GM18867 (cell line): ENCODE results near the gene TACSTD2.
A peak's percentile ranks its signal among the peaks of the same experiment; 100 is the strongest.
"Not testable (repeated sequence)": the region's sequence is repeated elsewhere in the genome, so short reads cannot be mapped to it uniquely, and the experiment has no call there.

Experiments
- ATAC-seq: cut with Tn5 transposase; IDR thresholded peaks from one replicate; pipeline ENCODE4 v1.9.1; 2021; ENCODE audit warnings: mild to moderate bottlenecking, moderate library complexity; ENCODE audit not compliant: unreplicated experiment

The TACSTD2 gene

DNA sequence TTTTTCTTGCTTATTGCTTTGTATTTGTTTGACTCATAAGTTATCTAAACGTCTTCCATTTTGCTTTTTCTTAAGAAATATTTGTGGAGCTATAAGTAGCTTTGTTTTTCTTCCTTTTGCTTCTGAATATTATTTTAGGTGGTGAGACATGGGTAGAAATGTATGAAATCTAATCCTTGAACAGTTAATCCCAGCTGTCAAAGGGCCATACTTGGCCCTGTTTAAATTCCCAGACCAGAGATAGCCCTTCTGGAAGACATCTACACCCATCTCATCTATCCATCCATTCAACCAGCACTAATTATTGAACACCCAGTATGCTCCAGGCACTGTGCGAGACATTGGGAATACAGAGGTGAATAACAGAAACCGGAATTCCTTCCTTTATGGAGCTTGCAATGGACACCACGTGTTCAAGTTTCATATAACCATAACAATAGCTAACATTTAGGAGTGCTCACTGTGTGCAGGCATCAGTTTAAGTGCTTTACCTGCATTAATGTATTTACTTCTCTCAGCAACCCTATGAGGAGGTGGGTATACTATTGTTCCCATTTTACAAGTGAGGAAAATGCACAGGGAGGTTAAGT, 8.7 kb downstream of the TACSTD2 start:
- ATAC-seq = no peak

DNA sequence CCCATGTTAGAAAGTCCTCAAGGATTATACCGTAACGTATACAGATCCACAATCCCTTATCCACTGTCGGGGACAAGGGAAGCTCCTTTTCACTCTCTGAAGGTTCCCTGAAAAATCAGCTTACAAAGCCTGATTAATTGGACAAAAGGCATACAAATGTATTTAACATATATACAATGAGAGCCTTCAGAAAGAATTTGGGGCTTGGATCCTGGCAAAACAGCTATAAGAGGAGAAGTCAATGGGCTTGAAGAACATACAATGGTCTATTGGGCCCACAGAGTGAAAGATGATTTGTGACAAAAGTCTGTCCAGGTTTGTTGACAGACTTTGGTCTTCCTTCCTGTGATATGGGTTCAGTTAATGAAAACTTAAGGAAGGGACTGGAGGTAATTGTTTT, 10.7 kb downstream of the TACSTD2 start:
- ATAC-seq = no peak

DNA sequence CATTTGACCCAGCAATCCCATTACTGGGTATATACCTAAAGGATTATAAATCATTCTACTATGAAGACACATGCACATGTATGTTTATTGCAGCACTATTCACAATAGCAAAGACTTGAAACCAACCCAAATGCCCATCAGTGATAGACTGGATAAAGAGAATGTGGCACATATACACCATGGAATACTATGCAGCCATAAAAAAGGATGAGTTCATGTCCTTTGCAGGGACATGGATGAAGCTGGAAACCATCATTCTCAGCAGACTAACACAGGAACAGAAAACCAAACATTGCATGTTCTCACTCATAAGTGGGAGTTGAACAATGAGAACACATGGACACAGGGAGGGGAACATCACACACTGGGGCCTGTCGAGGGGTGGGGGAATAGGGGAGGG, 13.3 kb downstream of the TACSTD2 start:
- not testable (repeated sequence) for ATAC-seq

DNA sequence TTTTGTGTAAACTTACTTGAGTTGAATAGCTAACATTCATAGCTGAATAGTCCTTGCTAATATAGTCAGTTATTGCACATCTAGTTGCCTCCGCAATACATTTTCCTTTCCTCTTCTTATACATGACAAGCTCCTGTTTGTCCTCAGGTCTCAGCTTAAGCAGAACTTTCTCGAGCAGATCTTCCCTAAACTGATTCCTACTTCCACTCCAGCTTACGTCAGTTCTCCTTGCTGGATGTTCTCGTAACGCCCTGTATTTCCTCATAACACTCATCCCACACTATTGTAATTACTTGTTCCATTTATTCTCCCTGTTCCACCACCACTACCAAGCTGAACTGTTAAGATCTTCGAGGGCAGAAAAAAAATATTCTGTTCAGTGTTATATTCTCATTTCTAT, 15.4 kb downstream of the TACSTD2 start:
- no peak for ATAC-seq

DNA sequence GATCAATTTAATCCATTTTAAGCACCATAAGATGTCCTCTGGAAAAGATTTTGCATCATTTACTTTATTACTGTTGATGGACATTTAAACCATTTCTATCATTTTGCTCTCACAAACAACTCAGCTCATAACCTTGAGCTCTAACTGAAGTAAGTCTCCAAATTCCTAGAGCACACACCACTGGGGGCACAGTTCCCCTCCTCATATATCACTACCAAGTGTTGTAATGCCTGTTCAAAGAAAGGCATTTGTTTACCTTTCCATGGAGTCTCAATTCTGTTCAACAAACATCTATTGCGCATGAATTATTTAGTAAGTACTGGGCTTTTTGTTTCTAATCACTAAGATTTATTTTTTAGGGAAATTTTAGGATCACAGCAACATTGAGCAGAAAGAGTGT, 21.7 kb downstream of the TACSTD2 start:
- no peak for ATAC-seq

DNA sequence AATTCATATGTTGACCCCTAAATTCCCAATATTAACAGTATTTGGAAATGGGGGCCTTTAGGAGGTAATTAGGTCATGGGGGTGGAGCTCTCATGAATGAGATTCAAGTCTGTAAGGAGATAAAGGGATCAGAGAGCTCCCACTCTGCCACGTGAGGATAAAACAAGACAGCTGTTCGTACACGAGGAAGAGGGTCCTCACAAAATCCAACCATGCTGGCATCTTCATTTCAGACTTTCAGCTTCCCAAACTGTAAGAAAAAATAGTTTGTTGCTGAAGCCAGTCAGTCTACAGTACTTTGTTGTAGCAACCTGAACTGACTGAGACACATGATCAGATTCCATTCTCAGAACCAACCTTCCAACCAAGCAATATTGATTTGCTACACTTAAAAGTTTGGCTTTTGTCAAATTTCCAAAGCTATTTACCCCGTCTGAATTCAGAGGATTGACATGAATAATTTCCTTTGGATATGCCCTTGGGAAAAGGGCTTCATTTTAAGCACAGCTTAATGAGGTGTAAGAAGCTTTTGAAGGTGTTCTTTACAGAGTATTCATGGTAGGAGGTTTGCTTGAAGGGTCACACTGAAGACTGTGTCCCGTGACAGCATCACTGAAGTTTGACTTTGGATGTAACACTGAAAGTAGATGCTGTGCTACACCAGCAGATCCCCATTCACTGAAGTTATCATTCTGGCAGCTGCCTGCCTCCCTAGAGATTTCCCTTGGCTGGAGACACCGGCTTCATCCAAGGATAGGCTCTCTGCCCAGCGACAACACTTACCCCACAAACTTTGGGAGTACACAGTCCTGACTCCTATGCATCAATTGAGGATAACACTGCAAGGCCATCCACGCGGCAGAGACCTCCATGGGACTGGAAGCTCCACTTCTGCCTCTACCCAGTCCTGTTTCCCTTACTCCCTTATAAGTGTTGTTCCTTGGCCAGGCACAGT, 25.6 kb downstream of the TACSTD2 start:
- no peak for ATAC-seq

DNA sequence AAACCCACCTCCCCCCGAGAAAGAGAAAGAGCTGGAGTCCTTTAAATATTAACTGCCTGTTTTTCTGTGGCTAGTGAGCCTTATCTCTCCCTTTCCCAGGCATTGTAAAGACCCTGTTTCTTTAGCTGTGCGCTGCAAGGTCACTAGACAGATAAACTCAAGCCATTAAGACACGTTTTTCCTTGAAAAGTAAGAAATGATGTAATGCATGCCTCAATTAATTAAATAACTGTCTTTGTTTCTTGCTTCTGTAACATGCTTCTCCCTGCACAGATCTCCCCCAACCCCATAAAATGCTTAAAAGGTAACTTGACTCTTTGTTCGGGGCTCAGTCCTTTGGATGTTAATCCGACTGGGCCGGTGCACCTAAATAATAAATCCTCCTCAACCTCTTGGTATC, 27.8 kb downstream of the TACSTD2 start:
- ATAC-seq = not testable (repeated sequence)

DNA sequence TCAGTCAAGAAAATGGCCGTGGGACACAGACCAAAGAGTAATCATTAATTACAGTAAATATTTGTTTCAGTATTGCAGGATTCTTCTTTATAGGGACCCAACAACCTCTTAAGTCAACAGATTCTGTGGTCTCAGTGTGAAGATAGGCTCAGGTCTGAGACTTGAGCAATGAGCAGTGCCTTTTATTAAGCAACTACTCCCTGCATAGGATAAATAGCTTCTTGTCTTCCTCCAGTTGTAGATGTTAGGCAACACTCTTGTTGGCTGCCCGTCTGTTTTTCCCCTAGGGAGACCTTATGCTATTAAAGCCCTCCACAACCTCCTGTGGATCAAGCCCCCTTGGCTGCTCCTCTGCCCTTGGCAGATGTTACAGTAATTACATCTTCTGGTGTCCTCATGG, 28.7 kb downstream of the TACSTD2 start:
- no peak for ATAC-seq

DNA sequence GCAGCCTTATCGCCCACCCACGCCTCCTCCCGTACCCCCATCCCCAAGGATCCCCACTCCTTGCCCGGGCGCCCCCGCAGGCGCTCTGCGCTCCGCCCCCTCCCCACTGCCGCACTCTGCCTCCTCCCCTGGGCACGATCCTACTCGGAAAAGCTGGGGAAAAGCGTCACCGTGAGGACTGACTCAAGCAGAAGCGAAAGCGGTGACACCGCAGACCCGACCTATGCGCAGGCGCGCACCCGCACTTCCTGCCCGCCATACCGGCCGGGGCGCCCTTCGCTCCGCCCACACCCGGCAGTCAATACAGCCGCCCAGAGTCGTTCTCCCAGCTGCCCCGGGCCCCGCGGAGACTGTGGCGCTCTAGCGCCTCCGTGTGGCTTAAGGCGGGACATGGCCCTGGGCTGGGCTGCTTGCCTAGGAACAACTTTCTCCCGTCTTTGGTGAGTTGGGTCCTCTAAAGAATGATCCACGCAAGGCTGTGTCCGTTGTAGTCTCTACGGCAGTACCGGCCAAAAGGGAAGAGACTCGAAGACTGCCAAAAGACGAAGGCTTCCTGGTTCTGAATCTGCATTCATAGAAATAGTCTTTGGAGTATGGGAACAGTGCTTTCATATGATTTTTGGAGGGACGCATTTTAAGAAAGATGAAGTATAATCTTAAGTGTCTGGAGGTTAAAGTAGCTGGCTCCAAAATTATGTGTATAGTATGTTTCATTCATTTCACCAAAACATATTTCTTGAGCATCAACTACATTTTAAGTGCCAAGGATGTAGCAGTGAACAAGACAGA, 30.3 kb downstream of the TACSTD2 start, which contains the start of gene OMA1:
Gene OMA1, minus strand, starts transcription at position 207 of the 789 bp plus-strand sequence. CDS start 7,432 bp downstream, outside the sequence.
- peak; percentile 94 for ATAC-seq

DNA sequence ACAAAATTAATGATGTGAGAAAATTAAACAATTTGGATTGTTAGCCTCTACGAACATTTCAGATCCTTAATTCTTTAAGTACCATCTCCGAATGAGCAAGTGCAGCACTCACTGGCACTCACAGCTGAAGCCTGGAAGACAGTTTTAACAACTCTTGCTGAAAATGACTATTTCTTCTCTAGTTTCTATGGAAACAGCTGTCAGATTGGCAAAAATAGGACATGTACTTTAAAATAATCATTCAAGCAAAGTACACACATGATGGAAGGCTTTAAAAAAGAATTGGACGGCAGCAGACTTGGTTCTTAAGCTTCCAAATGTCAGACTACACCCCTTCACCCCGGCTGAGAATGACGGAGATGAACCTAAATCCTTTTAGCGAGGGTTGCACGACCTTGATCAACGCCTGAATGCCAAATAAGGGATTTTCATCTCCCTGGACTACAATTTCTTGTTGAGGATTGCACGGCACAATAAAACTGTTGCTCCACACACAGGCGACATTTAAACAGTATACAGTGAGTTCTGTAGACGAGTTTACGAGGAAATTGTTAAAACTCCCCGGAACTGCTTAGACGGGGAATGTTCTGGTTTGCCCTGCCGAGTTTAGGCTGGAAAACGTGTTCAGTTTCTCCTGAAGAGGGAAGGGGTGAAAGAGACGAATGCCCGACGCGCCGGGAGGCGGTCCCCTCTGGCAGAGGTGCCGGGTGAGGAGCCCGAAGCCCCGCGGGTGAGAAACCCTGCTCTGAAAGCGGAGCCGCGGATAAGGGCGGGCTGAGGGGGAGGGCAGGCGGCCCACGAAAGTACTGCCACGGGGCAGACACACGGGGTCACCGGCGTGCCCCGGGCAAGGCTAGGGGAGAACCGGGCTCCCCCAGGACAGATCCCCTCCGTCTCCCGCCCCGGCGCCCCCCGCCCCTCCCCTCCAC, 31.2 kb downstream of the TACSTD2 start:
- ATAC-seq = peak; percentile 64

DNA sequence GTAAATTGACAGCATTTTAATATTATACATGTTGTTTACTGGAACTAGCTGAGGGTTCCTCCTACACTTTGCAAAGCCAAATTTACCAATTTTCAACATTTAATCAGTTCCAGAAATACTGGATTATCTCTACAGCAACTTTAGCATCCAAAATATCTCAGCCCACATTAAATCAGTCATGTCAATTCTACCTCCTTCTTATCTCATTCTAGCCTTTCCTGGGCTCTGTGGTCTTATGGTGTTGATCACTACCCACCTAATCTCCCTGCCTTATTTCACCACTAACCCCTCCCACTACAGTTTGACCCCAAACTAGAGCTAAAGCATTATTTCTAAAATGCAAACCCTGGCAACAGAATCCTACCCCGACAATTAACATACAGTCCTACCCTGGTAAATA, 33.8 kb downstream of the TACSTD2 start:
- ATAC-seq = no peak

DNA sequence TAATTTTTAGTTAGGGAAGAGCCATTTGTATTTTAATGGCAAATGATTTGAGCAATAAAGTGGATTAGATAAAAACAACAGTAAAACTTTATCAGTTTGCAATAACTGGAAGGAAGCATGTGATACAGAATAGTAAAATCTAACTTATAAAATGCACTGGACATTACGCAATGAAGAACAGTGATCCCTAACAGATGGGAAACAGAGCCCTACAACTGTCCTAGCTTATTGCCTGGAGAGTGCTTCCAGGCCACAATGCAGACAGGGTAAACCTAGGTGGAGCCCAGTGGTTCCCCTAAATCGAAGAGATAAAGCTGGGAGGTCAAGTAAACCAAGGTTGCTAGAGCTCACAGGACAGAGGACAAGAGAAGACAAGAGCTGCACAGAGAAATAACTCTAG, 37.5 kb downstream of the TACSTD2 start:
- ATAC-seq = no peak

DNA sequence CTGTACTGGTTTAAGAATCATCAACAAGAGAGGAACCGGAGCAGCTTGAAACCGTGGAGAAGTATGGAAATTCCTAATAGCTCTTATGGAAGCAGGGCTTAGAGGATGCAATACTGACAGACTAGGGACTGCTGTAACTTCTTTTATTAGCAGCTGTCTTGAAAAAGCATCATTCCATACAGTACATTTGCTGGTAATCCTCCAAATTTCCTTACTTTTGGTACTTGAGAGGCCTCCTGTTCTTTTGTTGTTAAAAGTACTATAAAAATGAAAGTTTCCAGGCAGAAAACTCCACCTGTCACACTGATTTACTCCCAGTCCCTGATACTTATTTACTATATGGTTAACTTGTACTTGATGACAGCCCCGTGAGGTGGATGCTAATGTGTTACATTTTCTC, 38.2 kb downstream of the TACSTD2 start:
- ATAC-seq = no peak

DNA sequence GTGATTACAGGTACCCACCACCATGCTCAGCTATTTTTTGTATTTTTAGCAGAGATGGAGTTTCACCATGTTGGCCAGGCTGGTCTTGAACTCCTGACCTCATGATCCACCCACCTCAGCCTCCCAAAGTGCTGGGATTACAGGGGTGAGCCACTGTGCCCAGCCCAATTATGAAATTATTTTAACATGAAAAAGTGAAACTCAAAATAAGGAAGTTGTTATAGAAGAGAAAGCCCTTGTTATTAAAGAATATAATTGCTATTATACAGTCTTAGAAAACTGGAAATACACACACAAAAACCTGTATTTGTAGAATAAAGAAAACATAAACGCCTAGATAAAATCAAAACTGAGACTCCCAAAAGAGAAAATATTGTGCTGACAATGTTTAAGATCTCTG, 45.2 kb downstream of the TACSTD2 start:
- not testable (repeated sequence) for ATAC-seq

DNA sequence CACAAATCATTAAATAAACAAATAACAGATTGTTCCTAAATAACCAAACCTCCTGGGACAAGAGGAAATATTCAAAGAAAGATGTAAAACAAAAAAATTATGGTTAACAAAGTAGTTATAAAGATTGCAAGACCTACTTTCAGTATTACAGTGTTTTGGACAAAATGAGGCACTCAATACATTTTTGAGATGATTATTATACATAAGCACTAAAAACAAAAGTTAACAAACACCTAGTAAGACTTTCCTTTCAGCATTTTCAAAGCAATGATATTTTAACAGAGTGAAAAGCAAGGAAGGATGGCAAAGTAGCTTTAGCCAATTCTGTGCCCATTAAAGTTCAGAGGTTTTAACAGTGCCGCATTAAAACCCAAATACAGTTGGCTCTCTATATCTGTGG, 47.8 kb downstream of the TACSTD2 start:
- no peak for ATAC-seq

DNA sequence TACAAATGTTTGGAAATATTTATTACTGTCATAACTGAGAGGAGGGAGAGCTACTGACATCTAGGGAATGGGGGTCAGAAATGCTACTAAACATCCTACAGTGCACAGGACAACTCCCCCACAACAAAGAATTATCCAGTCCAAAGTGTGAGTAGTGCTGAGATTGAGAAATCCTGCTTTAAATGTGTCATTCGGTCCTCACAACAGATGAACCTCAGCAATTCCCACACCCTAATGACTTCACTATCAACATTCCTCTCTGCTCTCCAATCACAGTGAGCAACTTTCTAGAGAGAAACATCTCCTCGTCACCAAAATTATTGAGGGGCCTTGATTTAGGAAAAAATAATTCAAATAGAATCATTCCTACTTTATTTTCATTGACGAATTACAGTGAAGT, 48.5 kb downstream of the TACSTD2 start:
- ATAC-seq = no peak
